GM11168 (cell line): Measurements from ENCODE around the gene SNX15.
"Not testable (repeated sequence)": the region's sequence is repeated elsewhere in the genome, so short reads cannot be mapped to it uniquely, and the experiment has no call there.

Experiments
- in situ Hi-C: fragments of 300-500 bp; cut with MboI; formaldehyde crosslinking; loops from one replicate; pipeline ENCODE4 v1.12.0; 2022; ENCODE audit warnings: low sequenced_read_pairs; ENCODE audit not compliant: unreplicated experiment

The SNX15 gene

GRCh38 chr11:65014726-65015227, 12.5 kb upstream of the SNX15 start:
- in situ Hi-C loops: no loop called here

GRCh38 chr11:65016705-65017104, 10.5 kb upstream of the SNX15 start:
- in situ Hi-C loops: no loop called here

GRCh38 chr11:65017937-65018336, 9.3 kb upstream of the SNX15 start:
- in situ Hi-C loops: no loop called here

GRCh38 chr11:65019824-65020223, 7.4 kb upstream of the SNX15 start:
- in situ Hi-C loops: no loop called here

- in situ Hi-C loops: no loop called here
Observed at GRCh38 chr11:65021003-65021402, 6.2 kb upstream of the SNX15 start.

GRCh38 chr11:65021509-65021908, 5.7 kb upstream of the SNX15 start:
- in situ Hi-C loops: no loop called here

GRCh38 chr11:65023502-65023901, 3.7 kb upstream of the SNX15 start:
- in situ Hi-C loops: not testable (repeated sequence)

GRCh38 chr11:65026810-65027209, 429 bp upstream of the SNX15 start:
- in situ Hi-C loops: no loop called here

- in situ Hi-C loops: no loop called here
Observed at GRCh38 chr11:65032216-65032615, 5.0 kb downstream of the SNX15 start.

- in situ Hi-C loops: no loop called here
Observed at GRCh38 chr11:65034423-65034822, 7.2 kb downstream of the SNX15 start.

GRCh38 chr11:65035579-65035978, 8.3 kb downstream of the SNX15 start:
- in situ Hi-C loops: no loop called here

GRCh38 chr11:65036931-65037330, 9.7 kb downstream of the SNX15 start:
- in situ Hi-C loops: no loop called here

- in situ Hi-C loops: no loop called here
Observed at GRCh38 chr11:65040520-65040846, 13.2 kb downstream of the SNX15 start.

- in situ Hi-C loops: no loop called here
Observed at GRCh38 chr11:65040847-65041622, 13.8 kb downstream of the SNX15 start, which contains the start of gene SAC3D1. Gene SAC3D1, plus strand, starts transcription at chr11:65041210. Its CDS starts 83 bp downstream, at chr11:65041293.

GRCh38 chr11:65042891-65043290, 15.7 kb downstream of the SNX15 start:
- in situ Hi-C loops: no loop called here

GRCh38 chr11:65043881-65044501, 16.8 kb downstream of the SNX15 start:
- in situ Hi-C loops: no loop called here

GRCh38 chr11:65045061-65045460, 17.8 kb downstream of the SNX15 start:
- in situ Hi-C loops: no loop called here

- in situ Hi-C loops: no loop called here
Observed at GRCh38 chr11:65045728-65046127, 18.5 kb downstream of the SNX15 start.

- in situ Hi-C loops: no loop called here
Observed at GRCh38 chr11:65047581-65048422, 20.6 kb downstream of the SNX15 start.

- in situ Hi-C loops: no loop called here
Observed at GRCh38 chr11:65051398-65051858, 24.2 kb downstream of the SNX15 start.
